Bronchial epithelial cell (primary cell): ENCODE measurements around the gene SRGAP1. TPM values are rescaled to one million over a fixed set of nuclear protein-coding genes. Genes with fewer than 3 reads are reported as not detected.
A peak's percentile ranks its signal among the peaks of the same experiment; 100 is the strongest.

Experiments
- DNase-seq: peaks from one replicate; pipeline ENCODE4 v3.0.0-alpha.2; 2010; ENCODE audit warnings: low read depth
- FAIRE-seq: peaks from 2 replicates; lab custom pipeline; 2011; peaks lifted over from hg19 to GRCh38; lab: Jason Lieb, UNC
- H3K27me3 ChIP-seq: 2 replicates; pipeline ENCODE4 v1.5.1; 2011; ENCODE audit warnings: low read length; ENCODE audit not compliant: control insufficient read depth, insufficient read depth
- H3K36me3 ChIP-seq: 2 replicates; pipeline ENCODE4 v1.5.1; 2011; ENCODE audit warnings: low read length; ENCODE audit not compliant: control insufficient read depth, insufficient read depth
- H3K4me3 ChIP-seq: 2 replicates; pipeline ENCODE4 v1.5.1; 2011; ENCODE audit warnings: mild to moderate bottlenecking, low read depth, low read length, control low read depth
- total RNA-seq: library from RNA; depleted of rRNA; stranded (reverse); fragments of >200 nt; gene quantifications from 2 replicates; pipeline ENCODE4 v1.2.1, GENCODE V29; 2014
- TF ChIP-seq, protein P1 (sequence below): IDR thresholded peaks from 2 replicates; pipeline ENCODE4 v1.5.1; 2011; ENCODE audit warnings: mild to moderate bottlenecking, moderate library complexity, low read length, control low read depth, inconsistent platforms; ENCODE audit not compliant: insufficient read depth, severe bottlenecking

SRGAP1 gene
- total RNA-seq, 1 donor from 2014 or later, result 4.5 TPM

DNA sequence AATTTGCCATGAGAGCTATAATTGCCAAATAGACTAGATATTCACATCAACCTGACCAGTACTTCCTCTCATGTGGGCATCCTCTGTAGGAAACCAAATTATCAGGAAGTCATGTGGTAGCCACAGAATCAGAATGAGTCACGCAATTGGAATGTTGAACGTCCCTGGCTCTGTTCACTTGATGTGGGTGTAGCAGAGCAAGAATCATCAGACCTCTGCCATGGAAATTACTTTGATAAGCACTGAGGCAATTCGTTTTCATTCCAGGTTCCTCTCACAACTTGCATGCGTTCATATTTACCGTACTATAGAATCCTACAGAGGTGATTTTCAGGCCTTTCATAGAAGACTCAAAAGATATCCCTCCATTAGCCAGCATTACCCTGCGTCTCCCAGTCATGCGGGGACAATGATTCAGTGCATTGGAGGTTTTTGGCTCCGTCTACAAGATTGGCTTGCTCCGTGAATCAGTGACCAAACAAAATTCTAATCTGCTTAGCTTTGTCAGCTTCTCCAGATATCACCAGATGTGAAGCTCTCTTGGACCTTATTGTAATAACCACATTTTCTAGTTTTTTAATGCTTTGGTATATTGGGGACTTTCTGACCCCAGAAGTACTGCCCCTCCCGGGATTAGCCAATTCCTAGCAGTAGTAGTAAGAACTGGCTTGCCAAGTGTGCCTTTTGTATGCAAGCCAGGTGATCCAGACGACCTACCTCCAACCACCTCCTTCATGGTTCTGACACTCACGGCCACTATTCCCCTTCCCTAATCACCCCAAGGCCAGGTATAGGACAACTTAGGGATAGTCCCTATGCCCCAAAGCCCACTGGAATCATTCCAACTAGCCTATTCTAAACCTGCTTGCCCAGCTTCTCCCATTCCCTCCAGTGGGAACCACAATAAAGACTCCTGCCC lies 244.2 kb downstream of the SRGAP1 start:
- Histone ChIP-seq H3K4me3 (no peak overlapping the region), H3K27me3 (no peaks in the 10 kb centered on the region), H3K36me3 (peaks cover 1% of the 10 kb centered on the region)
- DNase-seq, result peak; percentile 95
- peak; percentile 80 for FAIRE-seq
- TF ChIP-seq, protein P1, sequence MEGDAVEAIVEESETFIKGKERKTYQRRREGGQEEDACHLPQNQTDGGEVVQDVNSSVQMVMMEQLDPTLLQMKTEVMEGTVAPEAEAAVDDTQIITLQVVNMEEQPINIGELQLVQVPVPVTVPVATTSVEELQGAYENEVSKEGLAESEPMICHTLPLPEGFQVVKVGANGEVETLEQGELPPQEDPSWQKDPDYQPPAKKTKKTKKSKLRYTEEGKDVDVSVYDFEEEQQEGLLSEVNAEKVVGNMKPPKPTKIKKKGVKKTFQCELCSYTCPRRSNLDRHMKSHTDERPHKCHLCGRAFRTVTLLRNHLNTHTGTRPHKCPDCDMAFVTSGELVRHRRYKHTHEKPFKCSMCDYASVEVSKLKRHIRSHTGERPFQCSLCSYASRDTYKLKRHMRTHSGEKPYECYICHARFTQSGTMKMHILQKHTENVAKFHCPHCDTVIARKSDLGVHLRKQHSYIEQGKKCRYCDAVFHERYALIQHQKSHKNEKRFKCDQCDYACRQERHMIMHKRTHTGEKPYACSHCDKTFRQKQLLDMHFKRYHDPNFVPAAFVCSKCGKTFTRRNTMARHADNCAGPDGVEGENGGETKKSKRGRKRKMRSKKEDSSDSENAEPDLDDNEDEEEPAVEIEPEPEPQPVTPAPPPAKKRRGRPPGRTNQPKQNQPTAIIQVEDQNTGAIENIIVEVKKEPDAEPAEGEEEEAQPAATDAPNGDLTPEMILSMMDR, result no peak

DNA sequence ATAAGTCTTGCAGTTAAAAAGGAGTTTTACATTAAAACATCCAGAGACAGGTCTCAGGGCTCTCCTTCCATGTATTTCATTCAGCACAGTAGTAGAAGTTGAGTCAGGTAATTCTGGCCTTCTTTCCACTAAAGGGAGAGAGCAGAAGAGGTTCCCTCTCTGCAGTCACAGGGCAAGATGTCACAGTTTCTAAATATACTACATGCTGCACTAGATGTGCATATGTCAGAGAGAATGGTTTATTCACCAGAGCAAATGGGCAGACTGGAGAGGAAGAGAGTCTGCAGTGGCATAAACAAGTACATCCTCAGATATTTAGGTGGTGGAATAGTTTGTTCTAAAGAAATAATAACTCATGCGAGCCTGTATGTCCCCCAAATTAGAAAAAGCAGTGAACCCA lies 245.5 kb downstream of the SRGAP1 start:
- TF ChIP-seq, protein P1, result no peak
- no peaks in the 10 kb centered on the region for H3K27me3 ChIP-seq
- FAIRE-seq (no peak), DNase-seq (no peak)
- peaks cover 1% of the 10 kb centered on the region for H3K36me3 ChIP-seq
- H3K4me3 ChIP-seq, result no peak overlapping the region

DNA sequence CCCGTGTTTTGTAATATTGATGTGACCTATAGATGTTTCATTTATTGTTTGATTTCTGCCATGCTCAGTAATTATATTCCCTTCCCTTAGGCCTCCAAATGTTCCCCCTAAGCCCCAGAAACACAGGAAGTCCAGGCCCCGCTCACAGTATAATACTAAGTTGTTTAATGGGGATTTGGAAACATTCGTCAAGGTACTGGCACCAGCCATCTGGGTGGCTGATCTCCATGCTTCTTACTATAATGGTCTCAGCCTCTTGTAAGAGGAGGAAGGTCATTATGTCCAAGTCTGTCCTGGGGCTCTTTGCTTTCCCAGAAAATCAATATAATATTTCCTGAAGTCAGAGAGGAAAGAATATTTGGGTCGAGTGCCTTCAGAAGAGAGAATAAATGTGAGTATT lies 246.7 kb downstream of the SRGAP1 start:
- no peaks in the 10 kb centered on the region for H3K27me3 ChIP-seq
- no peak for DNase-seq
- TF ChIP-seq, protein P1, result no peak
- FAIRE-seq, result no peak
- peaks cover 1% of the 10 kb centered on the region for H3K36me3 ChIP-seq
- H3K4me3 ChIP-seq, result no peak overlapping the region

DNA sequence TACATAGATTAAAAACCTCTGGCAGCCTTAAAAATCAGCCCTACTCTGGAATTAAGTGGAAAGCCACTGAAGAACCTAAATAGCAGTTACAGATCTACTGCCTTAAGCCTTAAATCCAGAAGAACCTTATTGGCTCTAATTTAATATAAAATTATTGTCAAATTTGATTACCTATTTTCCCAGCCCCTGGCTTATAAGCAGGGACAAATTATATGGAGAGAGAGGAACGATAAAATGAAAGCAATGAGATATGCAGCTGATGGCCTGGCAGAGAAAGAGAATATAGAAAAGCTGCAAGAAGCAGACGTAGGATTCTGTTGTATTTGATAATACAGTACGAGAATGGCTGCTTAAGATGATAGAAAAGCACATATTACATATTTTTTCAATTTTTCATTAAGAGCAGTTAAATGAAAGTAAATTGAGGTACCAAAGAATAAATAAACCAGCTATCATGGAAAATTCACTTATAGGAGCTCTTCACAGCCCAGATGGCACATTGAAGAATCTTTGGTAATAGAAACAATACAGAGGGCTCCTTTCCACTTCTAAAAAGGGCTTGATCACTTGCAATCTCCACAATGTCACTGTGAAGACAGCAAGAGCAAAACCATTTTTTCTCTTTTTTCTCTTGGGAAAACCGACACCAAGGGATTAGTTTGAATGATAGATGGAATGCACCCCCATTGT lies 248.2 kb downstream of the SRGAP1 start:
- no peaks in the 10 kb centered on the region for H3K27me3 ChIP-seq
- FAIRE-seq, result no peak
- H3K4me3 ChIP-seq, result no peak overlapping the region
- no peak for DNase-seq
- H3K36me3 ChIP-seq, result peaks cover 3% of the 10 kb centered on the region
- TF ChIP-seq, protein P1, result no peak

DNA sequence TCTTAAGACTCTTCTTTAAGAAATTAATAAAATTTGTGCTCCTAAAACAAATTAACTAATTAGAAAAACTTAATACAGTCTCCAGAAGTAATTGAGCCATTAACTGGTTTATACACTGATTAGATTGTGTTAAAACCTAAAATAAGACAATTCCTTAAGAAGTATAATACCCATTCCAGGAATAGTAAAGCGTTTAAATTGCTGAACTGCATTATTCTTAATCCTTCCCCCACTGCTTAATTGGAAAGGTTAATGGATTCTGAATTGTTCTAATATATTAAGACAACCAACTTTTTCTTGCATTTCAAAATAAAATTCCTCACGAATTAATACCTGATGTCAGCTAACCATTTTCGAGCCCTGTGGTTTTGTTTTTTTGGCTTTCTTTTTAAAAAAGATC lies 249.2 kb downstream of the SRGAP1 start:
- FAIRE-seq (no peak), DNase-seq (no peak)
- Histone ChIP-seq H3K27me3 (no peaks in the 10 kb centered on the region), H3K36me3 (peaks cover 3% of the 10 kb centered on the region), H3K4me3 (no peak overlapping the region)
- TF ChIP-seq, protein P1, result no peak
